HG03108 (cell line): Measurements from ENCODE around the gene MGLL.
A peak's percentile ranks its signal among the peaks of the same experiment; 100 is the strongest.

Experiments used
- ATAC-seq: cut with Tn5 transposase; IDR thresholded peaks from one replicate; pipeline ENCODE4 v1.9.1; 2021; ENCODE audit warnings: moderate library complexity; ENCODE audit not compliant: unreplicated experiment

Gene MGLL

GRCh38 chr3:127776347-127776746 lies 46.0 kb downstream of the MGLL start:
- ATAC-seq = no peak

GRCh38 chr3:127775398-127776109 lies 46.8 kb downstream of the MGLL start:
- ATAC-seq = no peak

GRCh38 chr3:127774647-127775046 lies 47.7 kb downstream of the MGLL start:
- no peak for ATAC-seq

GRCh38 chr3:127773752-127774395 lies 48.4 kb downstream of the MGLL start:
- ATAC-seq = no peak

GRCh38 chr3:127772827-127773751 lies 49.2 kb downstream of the MGLL start:
- no peak for ATAC-seq

GRCh38 chr3:127772273-127772672 lies 50.0 kb downstream of the MGLL start:
- no peak for ATAC-seq

GRCh38 chr3:127771746-127772145 lies 50.6 kb downstream of the MGLL start:
- no peak for ATAC-seq

- ATAC-seq = no peak
Measured at GRCh38 chr3:127770671-127771355, 51.5 kb downstream of the MGLL start.

GRCh38 chr3:127769284-127770081 lies 52.8 kb downstream of the MGLL start:
- no peak for ATAC-seq

- no peak for ATAC-seq
Measured at GRCh38 chr3:127768346-127769008, 53.8 kb downstream of the MGLL start.

- ATAC-seq = no peak
Measured at GRCh38 chr3:127767126-127767525, 55.2 kb downstream of the MGLL start.

GRCh38 chr3:127765735-127766134 lies 56.6 kb downstream of the MGLL start:
- no peak for ATAC-seq

GRCh38 chr3:127764841-127765362 lies 57.4 kb downstream of the MGLL start:
- no peak for ATAC-seq

- ATAC-seq = no peak
Measured at GRCh38 chr3:127764301-127764700, 58.0 kb downstream of the MGLL start.

- ATAC-seq = no peak
Measured at GRCh38 chr3:127763816-127764215, 58.5 kb downstream of the MGLL start.

GRCh38 chr3:127763337-127763736 lies 59.0 kb downstream of the MGLL start:
- ATAC-seq = no peak

- ATAC-seq = no peak
Measured at GRCh38 chr3:127762787-127763105, 59.6 kb downstream of the MGLL start.

- ATAC-seq = peak; percentile 49
Measured at GRCh38 chr3:127762077-127762786, 60.1 kb downstream of the MGLL start.

- ATAC-seq = no peak
Measured at GRCh38 chr3:127761441-127761801, 60.9 kb downstream of the MGLL start.
